ENCODE results near the gene HIGD1B.

- TF ChIP-seq CTCF (IDR thresholded peaks at IDR 0.05), result no peak
- no peak for TF ChIP-seq POLR2A (IDR thresholded peaks at IDR 0.05)
Observed at GRCh38 chr17:44865931-44866330, 18.2 kb downstream of the HIGD1B start.
